ENCODE data around the gene TNFAIP8L3. TPM values are rescaled to one million over a fixed set of nuclear protein-coding genes. Genes with fewer than 3 reads are reported as not detected.

Gene TNFAIP8L3
- total RNA-seq, 1 donor from 2014 or later, result not detected

DNA sequence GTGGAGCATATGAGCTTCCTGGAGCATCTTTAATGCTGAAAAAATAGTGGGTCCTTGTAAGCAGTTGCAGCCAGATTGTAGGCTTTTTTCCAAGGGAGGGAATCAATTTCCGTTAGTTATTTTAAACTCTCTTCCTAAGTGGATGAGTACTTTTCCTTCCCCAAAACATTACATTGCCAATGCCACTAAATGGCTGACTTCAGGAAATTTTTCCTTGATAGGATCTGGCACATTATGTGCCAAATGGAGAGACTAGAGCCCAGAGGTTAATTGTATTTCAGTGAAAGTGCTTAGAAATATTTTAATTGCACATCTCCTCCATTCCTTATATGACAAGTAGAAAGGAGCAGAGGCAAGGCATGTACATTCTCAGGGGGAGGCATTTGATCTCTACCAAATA, 83.5 kb downstream of the TNFAIP8L3 start:
- DNase-seq (ENCODE audit: low read depth), result no peak
- H3K4me3 ChIP-seq (ENCODE audit: low read depth, low read length), result no peak overlapping the region
- TF ChIP-seq, protein P1, sequence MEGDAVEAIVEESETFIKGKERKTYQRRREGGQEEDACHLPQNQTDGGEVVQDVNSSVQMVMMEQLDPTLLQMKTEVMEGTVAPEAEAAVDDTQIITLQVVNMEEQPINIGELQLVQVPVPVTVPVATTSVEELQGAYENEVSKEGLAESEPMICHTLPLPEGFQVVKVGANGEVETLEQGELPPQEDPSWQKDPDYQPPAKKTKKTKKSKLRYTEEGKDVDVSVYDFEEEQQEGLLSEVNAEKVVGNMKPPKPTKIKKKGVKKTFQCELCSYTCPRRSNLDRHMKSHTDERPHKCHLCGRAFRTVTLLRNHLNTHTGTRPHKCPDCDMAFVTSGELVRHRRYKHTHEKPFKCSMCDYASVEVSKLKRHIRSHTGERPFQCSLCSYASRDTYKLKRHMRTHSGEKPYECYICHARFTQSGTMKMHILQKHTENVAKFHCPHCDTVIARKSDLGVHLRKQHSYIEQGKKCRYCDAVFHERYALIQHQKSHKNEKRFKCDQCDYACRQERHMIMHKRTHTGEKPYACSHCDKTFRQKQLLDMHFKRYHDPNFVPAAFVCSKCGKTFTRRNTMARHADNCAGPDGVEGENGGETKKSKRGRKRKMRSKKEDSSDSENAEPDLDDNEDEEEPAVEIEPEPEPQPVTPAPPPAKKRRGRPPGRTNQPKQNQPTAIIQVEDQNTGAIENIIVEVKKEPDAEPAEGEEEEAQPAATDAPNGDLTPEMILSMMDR (conservative IDR thresholded peaks at IDR 0.05; ENCODE audit: low read depth, low read length), result no peak

DNA sequence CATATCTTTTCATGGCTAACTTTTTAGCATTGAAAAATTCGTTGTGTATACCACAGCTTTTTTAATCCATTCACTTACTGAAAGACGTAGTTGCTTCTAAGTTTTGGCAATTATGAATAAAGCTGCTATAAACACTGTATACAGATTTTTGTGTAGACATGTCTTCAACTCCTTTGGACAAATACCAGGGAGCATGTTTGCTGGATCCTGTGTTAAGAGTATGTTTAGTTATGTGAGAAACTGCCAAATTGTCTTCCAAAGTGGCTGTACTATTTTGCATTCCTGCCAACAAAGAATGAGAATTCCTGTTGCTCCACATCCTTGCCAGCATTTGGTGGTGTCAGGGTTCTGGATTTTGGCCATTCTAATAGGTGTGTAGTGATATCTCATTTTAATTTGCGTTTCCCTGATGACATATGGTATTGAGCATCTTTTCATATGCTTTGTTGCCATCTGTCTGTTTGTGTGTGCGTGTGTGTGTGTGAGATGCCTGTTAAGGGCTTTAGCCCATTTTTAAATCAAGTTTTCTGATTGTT, 87.5 kb downstream of the TNFAIP8L3 start:
- H3K4me3 ChIP-seq (ENCODE audit: low read depth, low read length), result no peak overlapping the region
- DNase-seq (ENCODE audit: low read depth), result no peak
- TF ChIP-seq, protein P1 (conservative IDR thresholded peaks at IDR 0.05; ENCODE audit: low read depth, low read length), result no peak

Other genes starting within 250 kb of the TNFAIP8L3 start
- gene AP4E1, start 186.2 kb downstream of the TNFAIP8L3 start, total RNA-seq, result 4.6 and 7.4 TPM in 2 replicates
- not detected in 2 replicates for gene CYP19A1, start 243.7 kb upstream of the TNFAIP8L3 start, total RNA-seq
- not detected in 2 replicates for gene GLDN, start 246.7 kb upstream of the TNFAIP8L3 start, total RNA-seq